Measurements from ENCODE around the gene CALML5.

CALML5 gene

DNA sequence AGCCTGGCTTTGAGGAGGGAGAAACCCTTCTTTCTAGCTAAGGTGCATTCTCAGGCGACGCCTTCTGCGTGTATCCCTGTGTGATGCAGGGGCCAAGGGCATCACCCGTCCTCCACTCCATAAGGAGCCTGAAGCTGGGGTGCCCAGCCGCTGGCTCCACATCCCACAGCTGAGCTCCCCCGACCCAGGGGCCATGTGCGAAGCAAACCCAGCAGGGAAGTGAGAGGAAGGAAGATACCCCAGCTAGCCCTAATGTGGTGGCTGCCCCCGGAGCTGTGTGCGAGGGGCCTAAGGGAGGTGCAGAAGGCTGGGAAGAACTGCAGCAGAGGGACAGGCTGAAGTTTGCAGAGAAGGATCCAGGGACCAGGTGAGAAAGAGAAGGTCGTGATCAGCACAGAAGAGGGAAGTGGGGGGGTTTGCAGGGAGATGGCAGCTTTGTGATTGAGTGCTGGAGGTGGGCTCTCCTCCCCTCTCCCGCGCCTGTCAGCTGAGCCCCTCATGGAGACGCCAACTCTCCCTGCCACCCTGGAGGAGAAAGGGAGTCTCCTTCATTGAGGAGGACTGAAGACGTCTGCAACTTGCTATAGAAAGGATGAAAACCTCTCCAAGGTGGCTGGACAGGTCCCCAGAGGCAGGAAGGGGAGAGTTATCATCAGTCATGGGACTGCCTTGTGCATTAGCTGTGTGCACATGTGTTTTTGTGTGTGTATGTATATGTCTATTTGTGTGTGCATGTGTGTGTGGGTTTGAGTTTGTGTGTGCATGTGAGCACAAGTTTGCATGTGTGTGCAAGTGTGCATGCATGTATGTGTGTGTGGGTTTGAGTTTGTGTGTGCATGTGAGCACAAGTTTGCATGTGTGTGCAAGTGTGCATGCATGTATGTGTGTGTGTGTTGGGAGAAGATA lies 3.5 kb upstream of the CALML5 start:
- DNase-seq (ENCODE audit: extremely low read depth in 1 of 2, low read depth in 1 of 2): no peak

DNA sequence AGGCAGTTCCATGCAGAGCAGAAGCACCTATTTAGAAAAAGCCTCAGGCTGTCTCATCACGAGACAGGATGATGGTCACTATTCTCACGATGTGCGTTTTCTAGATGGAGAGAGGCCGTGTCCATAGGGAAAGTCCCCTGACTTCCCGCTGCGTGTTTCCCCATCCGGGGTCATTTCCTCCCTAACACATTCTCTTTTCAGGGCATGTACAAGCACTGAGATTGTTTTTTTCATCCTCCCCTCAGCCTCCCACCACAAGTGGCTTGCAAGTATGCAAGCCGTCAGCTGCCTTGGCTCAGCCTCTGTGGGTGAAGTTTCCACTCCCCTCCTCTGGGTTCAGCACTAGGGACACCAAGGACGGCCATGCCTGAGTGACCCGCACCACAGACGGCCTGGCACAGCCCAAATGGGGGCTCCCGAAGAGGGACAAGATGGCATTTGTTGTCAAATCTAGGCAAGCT lies 2.7 kb upstream of the CALML5 start:
- DNase-seq (ENCODE audit: extremely low read depth in 1 of 2, low read depth in 1 of 2): no peak

GRCh38 chr10:5500910-5501309 lies 1.5 kb upstream of the CALML5 start:
- DNase-seq (ENCODE audit: extremely low read depth in 1 of 2, low read depth in 1 of 2): no peak

DNA sequence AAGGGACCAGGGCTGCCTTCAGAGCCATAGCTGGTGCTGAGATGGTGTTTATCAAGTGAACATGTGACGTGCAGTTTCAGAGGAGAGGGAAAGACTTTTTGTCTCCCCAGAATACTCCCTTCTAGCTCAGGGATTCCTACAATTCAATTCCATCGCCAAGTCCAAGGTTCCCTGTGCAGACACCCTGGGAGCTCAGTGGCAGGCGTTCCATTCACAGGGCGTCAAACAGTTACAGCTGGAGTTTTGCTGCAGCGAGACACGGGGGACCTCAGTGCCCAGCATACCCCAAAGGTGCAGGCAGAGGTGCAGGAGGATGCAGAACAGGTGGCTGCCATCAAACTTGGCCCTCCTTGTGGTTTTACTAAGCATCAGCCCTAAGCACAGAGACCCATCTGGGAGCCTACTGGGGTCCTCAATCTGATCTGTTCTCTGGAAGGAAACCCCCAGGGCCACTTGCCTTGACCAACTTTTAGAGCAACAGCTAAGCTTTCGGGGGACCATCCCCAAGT lies 846 bp upstream of the CALML5 start:
- DNase-seq (ENCODE audit: extremely low read depth in 1 of 2, low read depth in 1 of 2): no peak

DNA sequence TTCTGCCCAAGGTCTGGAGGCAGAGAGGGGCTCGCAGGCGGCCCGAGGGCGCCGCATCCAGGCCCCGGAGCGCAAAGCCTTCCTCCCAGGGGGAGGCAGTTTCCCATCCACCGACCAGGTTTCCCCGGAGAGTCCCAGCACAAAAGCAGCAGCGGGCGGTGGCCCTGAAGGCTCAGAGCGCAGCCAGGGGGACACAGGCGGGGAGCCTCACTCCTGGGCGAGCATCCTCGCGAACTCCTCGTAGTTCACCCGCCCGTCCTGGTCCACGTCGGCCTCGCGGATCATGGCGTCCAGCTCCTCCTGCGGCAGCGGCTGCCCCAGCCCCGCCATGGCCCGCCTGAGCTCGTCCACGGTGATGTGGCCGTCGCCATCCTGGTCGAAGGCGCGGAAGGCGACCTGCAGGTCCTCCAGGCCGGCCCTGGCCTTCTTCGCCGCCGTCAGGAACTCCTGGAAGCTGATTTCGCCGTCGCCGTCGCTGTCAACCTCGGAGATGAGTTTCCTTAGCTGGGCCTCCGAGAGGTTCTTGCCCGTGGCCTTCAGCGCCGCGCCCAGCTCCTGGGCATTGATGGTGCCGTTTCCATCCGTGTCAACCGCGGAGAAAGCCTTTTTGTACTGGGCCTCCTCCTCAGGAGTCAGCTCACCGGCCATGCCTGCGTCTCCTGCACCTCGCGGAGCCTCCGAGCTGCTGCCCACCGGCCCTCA lies 428 bp downstream of the CALML5 start:
- DNase-seq (ENCODE audit: extremely low read depth in 1 of 2, low read depth in 1 of 2): no peak

DNA sequence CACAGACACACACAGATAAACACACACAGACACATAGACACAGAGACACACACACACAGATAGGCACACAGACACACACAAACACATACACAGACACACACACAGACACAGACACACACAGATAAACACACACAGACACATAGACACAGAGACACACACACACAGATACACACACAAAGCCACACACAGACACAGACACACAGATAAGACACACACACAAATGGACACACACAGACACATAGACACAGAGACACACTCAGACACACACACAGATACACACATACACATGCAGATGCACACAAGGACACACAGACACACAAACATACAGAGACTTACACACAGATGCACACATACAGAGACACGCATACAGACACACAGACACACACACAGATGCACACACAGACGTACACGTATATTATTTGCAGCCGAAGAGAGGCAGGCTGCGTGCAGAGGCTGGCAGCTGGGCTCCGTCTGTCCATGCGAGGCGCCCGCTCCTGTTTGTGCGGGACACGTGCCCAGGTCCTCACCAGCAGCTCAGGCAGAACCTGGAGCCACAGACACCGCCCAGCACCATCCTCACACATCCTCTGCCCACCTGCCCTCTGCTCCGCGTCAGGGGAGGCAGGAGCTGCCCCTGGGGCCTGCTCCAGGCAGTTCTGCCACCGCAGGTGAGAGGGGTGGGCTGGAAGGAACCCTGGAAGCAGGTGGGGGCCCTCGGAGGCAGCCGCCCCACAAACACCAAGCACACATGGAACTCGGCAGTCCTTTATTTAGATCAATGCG lies 1.2 kb downstream of the CALML5 start:
- DNase-seq (ENCODE audit: extremely low read depth in 1 of 2, low read depth in 1 of 2): no peak

DNA sequence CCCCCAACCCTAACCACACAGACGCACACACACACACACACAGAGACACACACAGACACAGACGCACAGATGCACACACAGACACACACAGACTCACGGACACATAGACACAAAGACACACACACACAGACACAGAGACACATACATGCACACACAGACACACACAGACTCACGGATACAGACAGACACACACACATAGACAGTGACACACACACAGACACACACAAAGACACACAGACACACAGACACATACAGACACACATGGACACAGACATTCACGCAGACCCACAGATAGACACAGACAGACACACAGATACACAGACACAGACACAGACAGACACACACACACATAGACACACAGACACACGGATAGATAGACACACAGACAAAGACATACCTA lies 2.1 kb downstream of the CALML5 start:
- DNase-seq (ENCODE audit: extremely low read depth in 1 of 2, low read depth in 1 of 2): no peak

DNA sequence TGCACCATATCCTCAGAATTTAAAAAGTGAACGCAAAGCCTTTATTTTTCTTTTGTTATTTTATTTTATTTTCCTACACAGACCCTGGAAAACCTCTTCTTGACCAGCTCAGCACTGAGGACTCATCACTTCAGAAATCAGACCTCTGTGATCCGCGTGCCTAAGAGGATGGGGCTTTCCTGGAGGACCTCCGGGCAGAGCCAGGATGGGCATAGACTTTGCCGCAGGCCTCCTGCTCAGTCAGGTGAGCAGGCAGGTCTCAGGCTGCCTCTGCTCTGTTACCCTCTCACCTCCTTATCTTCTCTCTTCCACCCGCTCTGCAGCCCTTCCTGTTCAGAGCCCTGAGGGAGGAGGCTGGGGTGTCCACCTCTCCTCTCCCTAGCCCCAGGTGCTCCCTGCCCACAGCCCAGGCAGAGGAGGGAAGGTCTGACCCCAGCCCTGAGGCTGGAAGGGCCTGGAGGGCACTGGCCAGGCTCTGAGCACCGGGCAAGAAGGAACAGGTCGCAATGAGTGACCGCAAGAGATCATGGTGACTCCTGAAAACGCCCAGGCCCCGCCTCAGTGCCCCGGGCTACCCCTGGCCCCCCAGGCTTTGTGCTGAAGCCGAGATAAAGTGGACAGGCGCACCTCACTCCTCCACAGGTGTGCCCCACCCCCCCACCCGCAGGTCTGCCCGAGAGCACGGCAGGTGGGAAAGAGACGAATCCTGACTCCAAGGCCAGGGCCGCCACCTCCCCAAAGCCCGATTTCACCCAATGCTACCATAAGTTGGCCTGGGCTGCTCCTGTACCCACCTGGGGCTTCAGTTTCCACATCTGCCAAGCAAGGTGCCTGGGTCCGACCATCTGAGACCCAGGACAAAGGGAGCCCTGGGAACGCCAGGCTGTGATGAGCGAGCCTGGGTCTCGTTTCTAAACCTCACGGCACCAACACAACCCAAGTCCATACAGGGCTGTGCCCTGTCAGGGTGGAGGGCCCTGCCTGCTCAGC lies 2.8 kb downstream of the CALML5 start:
- no peak for DNase-seq (ENCODE audit: extremely low read depth in 1 of 2, low read depth in 1 of 2)

GRCh38 chr10:5494611-5495010 lies 4.8 kb downstream of the CALML5 start:
- DNase-seq (ENCODE audit: extremely low read depth in 1 of 2, low read depth in 1 of 2): no peak

DNA sequence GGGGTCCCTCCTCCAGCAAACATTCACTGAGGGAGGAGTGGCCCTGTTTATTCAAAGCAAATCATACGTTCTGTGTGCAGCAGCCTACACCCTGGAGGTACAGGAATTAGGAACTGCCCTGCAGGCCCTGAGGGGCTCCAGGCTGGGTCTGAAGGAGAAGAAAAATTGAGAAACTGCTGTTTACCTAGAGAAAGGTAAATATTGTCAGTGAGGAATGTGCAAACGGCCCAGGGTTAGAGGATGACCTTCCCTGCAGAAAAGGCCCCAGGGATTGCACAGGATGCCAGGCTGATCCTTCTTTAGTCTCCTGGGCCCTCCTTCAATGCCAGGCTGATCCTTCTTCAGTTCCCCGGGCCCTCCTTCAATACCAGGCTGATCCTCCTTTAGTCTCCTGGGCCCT lies 5.7 kb downstream of the CALML5 start:
- no peak for DNase-seq (ENCODE audit: extremely low read depth in 1 of 2, low read depth in 1 of 2)

DNA sequence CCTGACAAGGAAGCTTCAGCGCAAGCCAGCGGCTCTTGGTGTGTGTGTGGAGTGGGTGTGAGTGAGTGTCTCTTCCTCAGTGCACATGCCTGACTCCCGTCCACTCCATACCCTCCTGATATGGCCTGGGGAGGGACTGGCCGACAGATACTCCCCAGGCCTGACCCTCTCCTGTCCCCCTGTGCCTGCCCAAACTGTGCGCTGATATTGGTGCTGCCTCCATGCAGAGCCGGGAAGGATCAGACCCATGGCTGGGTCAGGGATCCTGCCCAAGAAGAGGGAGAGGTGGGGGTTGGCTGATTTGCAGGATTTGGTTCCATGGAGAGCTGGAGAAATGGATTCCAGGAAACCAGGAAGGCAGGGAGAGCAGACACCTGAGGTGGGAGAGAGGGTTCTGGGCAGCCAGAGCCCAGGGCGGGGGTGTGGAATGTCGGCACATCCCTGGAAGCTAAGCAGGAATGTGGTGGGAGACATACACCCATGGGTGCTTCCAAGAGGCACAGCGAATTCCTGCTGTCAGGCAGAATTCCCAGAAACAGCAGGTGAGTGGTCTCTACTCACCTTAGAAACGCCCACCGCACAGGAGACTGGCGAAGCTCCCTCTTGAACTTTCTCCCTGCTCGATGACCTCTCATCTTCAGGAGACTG lies 6.3 kb downstream of the CALML5 start:
- no peak for DNase-seq (ENCODE audit: extremely low read depth in 1 of 2, low read depth in 1 of 2)

DNA sequence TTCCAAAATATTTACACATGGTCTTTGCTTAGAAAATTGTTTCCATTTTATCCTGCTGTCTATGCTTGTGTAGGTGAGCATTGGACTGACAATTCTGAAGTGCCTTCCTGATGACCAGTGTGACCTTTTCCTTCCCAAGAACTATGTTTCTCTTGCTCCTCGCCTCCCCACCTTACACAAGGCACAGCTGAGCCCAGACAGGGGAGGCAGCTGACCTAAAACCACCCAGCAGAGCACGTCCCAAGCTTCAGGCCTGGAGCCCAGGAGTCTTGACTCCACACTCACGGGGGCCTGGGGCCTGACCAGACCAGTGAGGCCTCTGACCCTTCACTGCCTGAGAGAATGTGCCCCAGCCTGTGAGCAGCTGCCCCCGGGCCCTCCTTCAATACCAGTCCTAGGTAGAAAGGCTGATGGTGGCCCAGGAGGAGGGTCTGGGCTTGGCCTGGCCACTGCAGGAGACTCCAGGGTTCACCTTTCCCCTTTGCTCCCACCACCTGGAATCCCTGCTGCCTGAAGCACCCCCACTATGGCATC lies 7.0 kb downstream of the CALML5 start:
- DNase-seq (ENCODE audit: extremely low read depth in 1 of 2, low read depth in 1 of 2): no peak

DNA sequence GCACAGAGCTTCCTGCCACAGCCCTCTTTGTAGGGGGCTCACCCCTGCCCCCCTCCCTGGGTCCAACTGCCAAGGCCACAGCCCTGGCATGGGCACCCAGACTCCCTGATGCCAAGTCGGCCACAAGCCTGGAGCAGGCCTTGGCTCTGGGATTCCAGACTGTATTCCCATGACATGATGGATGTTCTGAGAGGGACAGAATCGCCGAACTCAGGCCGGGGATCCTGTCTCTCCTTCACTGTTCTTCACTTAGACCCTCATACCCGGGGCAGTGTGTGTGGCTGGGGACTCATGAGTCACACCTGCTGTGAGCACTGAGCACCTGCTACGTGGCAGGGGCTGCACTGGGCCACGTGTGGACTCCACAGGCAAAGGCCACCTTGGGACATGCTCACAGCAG lies 7.9 kb downstream of the CALML5 start:
- DNase-seq (ENCODE audit: extremely low read depth in 1 of 2, low read depth in 1 of 2): no peak

DNA sequence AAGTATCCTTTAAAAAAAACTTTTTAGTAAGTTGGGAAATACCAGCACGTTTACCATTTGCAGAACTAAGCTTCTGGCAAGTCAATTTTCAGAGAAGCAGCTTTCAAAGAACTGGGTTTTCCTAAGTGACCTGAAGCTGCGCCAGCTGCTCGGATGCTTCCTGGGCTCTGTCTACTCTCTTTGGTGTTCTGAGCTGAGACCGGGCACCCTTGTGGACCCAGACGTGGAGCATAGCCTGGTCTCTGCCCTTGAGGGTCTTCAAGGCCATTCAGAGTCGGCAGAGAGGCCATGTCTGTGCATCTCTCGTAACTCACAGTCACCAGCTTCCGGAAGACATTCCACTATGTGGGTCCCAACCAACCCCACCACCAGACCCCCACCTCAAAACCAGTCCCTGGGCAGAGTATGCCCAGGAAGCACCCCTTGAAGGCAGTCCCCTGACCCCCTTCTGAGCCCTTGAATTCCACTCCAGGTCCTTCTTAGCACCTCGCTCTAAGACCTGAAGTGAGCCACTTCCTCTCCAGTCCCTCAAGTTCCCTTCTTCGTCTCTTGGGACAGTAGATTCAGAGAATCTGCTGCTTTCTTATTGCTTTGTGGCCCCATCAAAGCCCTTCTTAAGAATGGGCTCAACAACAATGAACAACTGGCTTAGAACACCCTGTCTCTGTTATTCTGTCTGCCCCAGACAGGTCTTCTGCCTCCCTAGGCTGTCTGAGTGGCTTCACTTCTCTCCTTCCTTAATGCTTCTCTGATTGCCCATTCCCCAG lies 8.5 kb downstream of the CALML5 start:
- DNase-seq (ENCODE audit: extremely low read depth in 1 of 2, low read depth in 1 of 2): no peak

DNA sequence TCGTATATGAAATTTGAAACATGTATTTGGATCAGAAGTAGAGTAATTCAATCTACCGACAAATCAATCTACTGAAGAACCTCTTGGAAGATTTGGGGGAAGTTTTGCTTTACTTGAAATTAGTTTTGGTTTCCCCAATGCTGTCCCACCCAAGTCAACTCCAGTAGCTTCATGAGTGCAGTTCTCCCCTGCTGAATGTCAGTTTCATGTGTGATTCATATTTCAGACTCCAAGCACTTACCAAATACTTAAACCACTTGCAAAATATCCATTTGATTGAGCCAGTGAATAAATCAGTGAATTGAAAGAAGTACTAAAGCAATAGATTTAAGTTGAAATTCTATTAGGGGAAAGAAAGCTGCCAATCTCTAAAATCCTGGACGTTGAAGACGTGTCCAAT lies 9.3 kb downstream of the CALML5 start:
- no peak for DNase-seq (ENCODE audit: extremely low read depth in 1 of 2, low read depth in 1 of 2)

- no peak for DNase-seq (ENCODE audit: extremely low read depth in 1 of 2, low read depth in 1 of 2)
Observed at GRCh38 chr10:5488272-5489161, 10.9 kb downstream of the CALML5 start.

DNA sequence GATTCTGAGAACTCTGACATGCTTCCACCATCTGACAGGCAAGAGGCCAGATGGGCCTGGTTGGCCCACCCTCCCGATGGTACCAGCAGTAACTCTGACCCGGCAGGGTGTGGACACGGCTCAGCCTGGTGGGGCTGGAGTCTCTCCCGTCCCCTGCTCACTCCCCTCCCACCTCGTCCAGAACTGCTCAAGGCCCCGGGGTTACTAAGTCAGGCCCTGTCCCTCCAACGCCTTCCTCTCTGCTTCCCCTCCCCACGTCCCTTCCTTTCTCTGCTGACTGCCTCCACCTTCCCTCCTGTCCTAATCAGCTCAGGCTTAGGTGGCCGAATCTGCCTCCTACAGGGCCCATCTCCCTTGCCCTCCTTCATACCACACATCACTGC lies 12.5 kb downstream of the CALML5 start:
- DNase-seq (ENCODE audit: extremely low read depth in 1 of 2, low read depth in 1 of 2): no peak
